ENCODE measurements around the gene BACH1. TPM values are rescaled to one million over a fixed set of nuclear protein-coding genes. Genes with fewer than 3 reads are reported as not detected.
"Not testable (repeated sequence)": the region's sequence is repeated elsewhere in the genome, so short reads cannot be mapped to it uniquely, and the experiment has no call there.

The BACH1 gene
- total RNA-seq, 1 donor from 2014 or later = 123 TPM

DNA sequence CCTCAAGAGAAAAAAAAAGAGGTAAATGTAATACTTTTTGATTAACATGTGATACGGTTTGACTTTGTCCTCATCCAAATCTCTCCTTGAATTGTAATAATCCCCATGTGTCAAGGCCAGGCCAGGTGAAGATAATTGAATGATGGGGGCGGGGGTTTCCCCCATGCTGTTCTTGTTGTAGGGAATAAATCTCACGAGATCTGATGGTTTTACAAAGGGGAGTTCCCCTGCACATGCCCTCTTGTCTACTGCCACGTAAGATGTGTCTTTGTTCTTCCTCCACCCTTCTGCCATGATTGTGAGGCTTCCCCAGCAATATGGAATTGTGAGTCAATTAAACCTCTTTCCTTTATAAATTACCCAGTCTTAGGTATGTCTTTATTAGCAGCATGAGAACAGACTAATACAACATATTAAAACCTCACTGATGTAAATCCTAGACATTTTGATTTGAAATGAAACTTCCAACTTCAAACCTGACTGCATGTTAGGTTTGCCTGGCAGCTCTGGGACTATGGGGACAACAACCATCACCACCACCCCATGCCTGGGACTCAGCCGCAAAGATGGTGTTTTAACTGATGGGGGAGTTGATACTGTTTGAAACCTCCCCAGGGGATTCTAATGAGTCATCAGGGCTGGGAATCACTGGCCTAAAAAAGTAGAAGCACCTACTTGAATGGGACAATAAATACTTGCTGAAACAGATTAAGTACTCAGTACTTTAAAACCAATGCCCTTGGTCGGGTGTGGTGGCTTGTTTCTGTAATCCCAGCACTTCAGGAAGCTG lies 32.8 kb upstream of the BACH1 start:
- no peak for DNase-seq (ENCODE audit: low spot score)
- TF ChIP-seq, protein P1, sequence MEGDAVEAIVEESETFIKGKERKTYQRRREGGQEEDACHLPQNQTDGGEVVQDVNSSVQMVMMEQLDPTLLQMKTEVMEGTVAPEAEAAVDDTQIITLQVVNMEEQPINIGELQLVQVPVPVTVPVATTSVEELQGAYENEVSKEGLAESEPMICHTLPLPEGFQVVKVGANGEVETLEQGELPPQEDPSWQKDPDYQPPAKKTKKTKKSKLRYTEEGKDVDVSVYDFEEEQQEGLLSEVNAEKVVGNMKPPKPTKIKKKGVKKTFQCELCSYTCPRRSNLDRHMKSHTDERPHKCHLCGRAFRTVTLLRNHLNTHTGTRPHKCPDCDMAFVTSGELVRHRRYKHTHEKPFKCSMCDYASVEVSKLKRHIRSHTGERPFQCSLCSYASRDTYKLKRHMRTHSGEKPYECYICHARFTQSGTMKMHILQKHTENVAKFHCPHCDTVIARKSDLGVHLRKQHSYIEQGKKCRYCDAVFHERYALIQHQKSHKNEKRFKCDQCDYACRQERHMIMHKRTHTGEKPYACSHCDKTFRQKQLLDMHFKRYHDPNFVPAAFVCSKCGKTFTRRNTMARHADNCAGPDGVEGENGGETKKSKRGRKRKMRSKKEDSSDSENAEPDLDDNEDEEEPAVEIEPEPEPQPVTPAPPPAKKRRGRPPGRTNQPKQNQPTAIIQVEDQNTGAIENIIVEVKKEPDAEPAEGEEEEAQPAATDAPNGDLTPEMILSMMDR (IDR thresholded peaks at IDR 0.05) = no peak
- H3K27ac Mint-ChIP-seq (ENCODE audit: unreplicated experiment) = no peak overlapping the region
- H3K4me3 Mint-ChIP-seq (ENCODE audit: unreplicated experiment) = no peak overlapping the region
- H3K27me3 Mint-ChIP-seq (ENCODE audit: low read depth) = no peaks in the 10 kb centered on the region
- no peaks in the 10 kb centered on the region for H3K4me1 Mint-ChIP-seq (ENCODE audit: low read depth)
- no peaks in the 10 kb centered on the region for H3K9me3 Mint-ChIP-seq (ENCODE audit: low read depth)
- no peaks in the 10 kb centered on the region for H3K36me3 Mint-ChIP-seq (ENCODE audit: low read depth)

DNA sequence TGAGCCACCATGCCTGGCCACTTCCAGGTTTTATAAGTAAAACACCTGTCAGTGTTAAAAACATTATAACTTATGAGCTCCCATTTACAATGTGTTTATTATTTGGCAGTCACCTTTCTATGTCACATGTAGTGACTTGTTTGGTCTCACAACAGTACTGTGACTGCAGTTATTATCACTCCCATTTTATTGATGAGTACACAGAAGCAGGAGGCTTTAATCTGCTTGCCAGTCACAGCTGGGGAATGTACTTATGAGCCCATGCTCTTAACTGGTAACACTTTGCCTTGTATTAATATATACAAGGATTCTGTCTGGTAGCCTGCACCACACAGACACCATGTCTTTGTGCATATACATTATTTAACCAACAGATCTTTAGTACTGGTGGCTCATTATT lies 31.1 kb upstream of the BACH1 start:
- TF ChIP-seq, protein P1 (IDR thresholded peaks at IDR 0.05) = no peak
- H3K27me3 Mint-ChIP-seq (ENCODE audit: low read depth) = no peaks in the 10 kb centered on the region

DNA sequence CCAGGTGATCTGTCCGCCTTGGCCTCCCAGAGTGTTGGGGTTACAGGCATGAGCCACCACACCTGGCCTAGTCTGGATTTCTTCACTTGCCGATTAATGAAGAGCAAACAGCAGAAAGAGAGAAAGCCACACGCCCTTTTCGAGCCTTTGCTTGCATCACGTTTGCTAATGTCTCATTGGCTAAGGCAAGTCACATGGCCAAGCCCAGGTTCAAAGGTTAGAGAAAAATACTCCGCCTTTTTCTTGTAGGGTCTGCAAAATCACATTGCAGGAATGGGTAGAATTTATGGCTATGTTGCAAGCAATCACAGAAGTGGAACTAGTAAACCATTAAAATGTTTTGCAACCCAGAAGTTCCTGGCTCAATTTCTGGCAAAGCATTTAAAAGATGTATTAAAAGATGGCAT lies 26.8 kb upstream of the BACH1 start:
- H3K9me3 Mint-ChIP-seq (ENCODE audit: low read depth) = no peaks in the 10 kb centered on the region
- TF ChIP-seq, protein P1 (IDR thresholded peaks at IDR 0.05) = no peak
- H3K27ac Mint-ChIP-seq (ENCODE audit: unreplicated experiment) = no peak overlapping the region
- H3K36me3 Mint-ChIP-seq (ENCODE audit: low read depth) = no peaks in the 10 kb centered on the region
- H3K27me3 Mint-ChIP-seq (ENCODE audit: low read depth) = no peaks in the 10 kb centered on the region
- no peak for DNase-seq (ENCODE audit: low spot score)
- H3K4me3 Mint-ChIP-seq (ENCODE audit: unreplicated experiment) = no peak overlapping the region
- H3K4me1 Mint-ChIP-seq (ENCODE audit: low read depth) = no peaks in the 10 kb centered on the region

More for the DNA sequence above, 31.1 kb upstream of the BACH1 start:
- no peak for DNase-seq (ENCODE audit: low spot score)
- Mint-ChIP-seq H3K4me3 (ENCODE audit: unreplicated experiment) (no peak overlapping the region), H3K27ac (ENCODE audit: unreplicated experiment) (no peak overlapping the region), H3K9me3 (ENCODE audit: low read depth) (no peaks in the 10 kb centered on the region), H3K4me1 (ENCODE audit: low read depth) (no peaks in the 10 kb centered on the region), H3K36me3 (ENCODE audit: low read depth) (no peaks in the 10 kb centered on the region)

DNA sequence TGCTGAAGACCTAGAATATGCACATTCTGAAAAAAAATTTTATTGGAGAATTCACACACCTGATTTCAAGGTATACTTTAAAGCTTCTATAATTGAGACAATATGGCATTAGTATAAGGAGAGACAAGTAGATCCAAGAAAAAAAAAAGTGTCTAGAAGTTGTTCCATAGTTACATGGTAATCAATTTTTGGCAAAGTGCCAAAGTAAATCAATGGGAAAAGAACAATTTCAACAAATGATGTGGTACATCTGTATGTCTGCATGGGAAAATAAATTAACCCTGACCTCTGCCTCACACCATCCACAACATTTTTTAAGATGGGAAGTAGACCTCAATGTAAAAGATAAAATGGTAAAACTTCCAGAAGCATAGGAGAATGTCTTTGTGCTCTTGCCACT lies 21.3 kb upstream of the BACH1 start:
- Mint-ChIP-seq H3K27ac (ENCODE audit: unreplicated experiment) (no peak overlapping the region), H3K9me3 (ENCODE audit: low read depth) (peaks cover 10% of the 10 kb centered on the region), H3K4me1 (ENCODE audit: low read depth) (no peaks in the 10 kb centered on the region), H3K36me3 (ENCODE audit: low read depth) (peaks cover 4% of the 10 kb centered on the region), H3K4me3 (ENCODE audit: unreplicated experiment) (no peak overlapping the region), H3K27me3 (ENCODE audit: low read depth) (no peaks in the 10 kb centered on the region)
- TF ChIP-seq, protein P1 (IDR thresholded peaks at IDR 0.05) = no peak
- DNase-seq (ENCODE audit: low spot score) = no peak

DNA sequence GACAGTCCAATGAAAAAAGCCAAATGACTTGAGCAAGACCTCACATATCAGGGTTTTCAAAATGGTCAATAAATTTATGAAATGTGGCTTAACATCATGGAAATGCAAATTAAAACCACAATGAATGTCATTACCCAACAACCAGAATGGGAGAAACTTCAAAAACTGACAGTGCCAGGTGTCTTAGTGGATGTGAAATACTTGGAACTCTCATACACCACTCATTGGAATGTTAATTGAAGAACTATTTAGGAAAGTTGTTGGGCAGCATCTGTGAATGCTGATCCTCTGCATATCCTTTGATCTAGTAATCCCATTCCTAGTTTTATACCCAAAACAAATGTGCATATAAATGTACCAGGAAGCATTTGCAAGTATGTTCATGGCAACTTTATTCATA lies 19.2 kb upstream of the BACH1 start:
- no peaks in the 10 kb centered on the region for H3K27me3 Mint-ChIP-seq (ENCODE audit: low read depth)
- H3K4me3 Mint-ChIP-seq (ENCODE audit: unreplicated experiment) = no peak overlapping the region
- no peaks in the 10 kb centered on the region for H3K4me1 Mint-ChIP-seq (ENCODE audit: low read depth)
- peaks cover 4% of the 10 kb centered on the region for H3K36me3 Mint-ChIP-seq (ENCODE audit: low read depth)
- H3K9me3 Mint-ChIP-seq (ENCODE audit: low read depth) = peaks cover 14% of the 10 kb centered on the region
- TF ChIP-seq, protein P1 (IDR thresholded peaks at IDR 0.05) = no peak
- no peak for DNase-seq (ENCODE audit: low spot score)
- H3K27ac Mint-ChIP-seq (ENCODE audit: unreplicated experiment) = no peak overlapping the region

DNA sequence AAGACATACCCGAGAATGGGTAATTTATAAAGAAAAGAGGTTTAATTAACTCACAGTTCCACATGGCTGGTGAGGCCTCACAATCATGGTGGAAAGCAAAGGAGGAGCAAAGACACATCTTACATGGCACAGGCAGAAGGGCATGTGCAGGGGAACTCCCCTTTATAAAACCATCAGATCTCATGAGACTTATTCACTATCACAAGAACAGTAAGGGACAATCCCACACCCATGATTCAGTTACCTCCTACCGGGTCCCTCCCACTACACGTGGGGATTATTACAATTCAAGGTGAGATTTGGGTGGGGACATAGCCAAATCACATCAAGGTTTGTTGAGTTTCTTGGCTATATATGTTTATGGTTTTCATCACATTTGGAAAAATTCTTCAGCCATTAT lies 16.9 kb upstream of the BACH1 start:
- not testable (repeated sequence) for H3K27me3 Mint-ChIP-seq (ENCODE audit: low read depth); H3K27ac Mint-ChIP-seq (ENCODE audit: unreplicated experiment); DNase-seq (ENCODE audit: low spot score); H3K36me3 Mint-ChIP-seq (ENCODE audit: low read depth); H3K4me1 Mint-ChIP-seq (ENCODE audit: low read depth); H3K4me3 Mint-ChIP-seq (ENCODE audit: unreplicated experiment)
- peaks cover 14% of the 10 kb centered on the region for H3K9me3 Mint-ChIP-seq (ENCODE audit: low read depth)
